Prostate gland (tissue), 2 donors: ENCODE measurements around the gene SH3GLB2. TPM values are rescaled to one million over a fixed set of nuclear protein-coding genes. Genes with fewer than 3 reads are reported as not detected.
"Not testable (repeated sequence)": the region's sequence is repeated elsewhere in the genome, so short reads cannot be mapped to it uniquely, and the experiment has no call there.

ENCODE experiments used
- DNase-seq: peaks from one replicate; pipeline ENCODE4 v3.0.0-alpha.2; 2019; ENCODE audit warnings: low spot score
- H3K27ac ChIP-seq, 2 donors: fragments of 200-600 bp; sonication (generic); 2 replicates each; pipeline ENCODE4 v1.5.1; 2017 to 2019
- H3K27me3 ChIP-seq: fragments of 200-600 bp; sonication (generic); replicated peaks from 2 replicates; pipeline ENCODE4 v1.5.1; 2019; ENCODE audit not compliant: insufficient read depth
- H3K36me3 ChIP-seq, 2 donors: fragments of 200-600 bp; sonication (generic); 1 replicate in 1 of 2; 2 replicates in 1 of 2; pipeline versions ENCODE4 v1.5.1 to v1.8.1; 2017 to 2019
- H3K4me1 ChIP-seq: fragments of 200-600 bp; sonication (generic); replicated peaks from 2 replicates; pipeline ENCODE4 v1.5.1; 2019
- H3K4me3 ChIP-seq, 2 donors: fragments of 200-600 bp; sonication (generic); 2 replicates each; pipeline ENCODE4 v1.5.1; 2017 to 2019
- H3K9me3 ChIP-seq: fragments of 200-600 bp; sonication (generic); 2 replicates; pipeline ENCODE4 v1.5.1; 2017
- CTCF ChIP-seq, 4 experiments: fragments of 200-600 bp in 2 of 4; fragments of 450-650 bp in 2 of 4; sonication (generic) in 2 of 4; IDR thresholded peaks; 1 replicate in 3 of 4; 2 replicates in 1 of 4; pipeline ENCODE4 v1.5.1; 2016 to 2019; ENCODE audit warnings: antibody characterized with exemption in 4 of 4, mild to moderate bottlenecking in 2 of 4, moderate library complexity in 2 of 4
- POLR2A ChIP-seq: fragments of 450-650 bp; IDR thresholded peaks from one replicate; pipeline ENCODE4 v1.6.1; 2016; ENCODE audit warnings: antibody characterized with exemption, mild to moderate bottlenecking
- POLR2AphosphoS5 ChIP-seq: sonication (generic); formaldehyde crosslinking; IDR thresholded peaks from one replicate; pipeline ENCODE4 v1.6.1; 2017; ENCODE audit warnings: antibody characterized with exemption
- WGBS: methylation state at CpG from one replicate; pipeline ENCODE4 v1.1.5; 2018; 5-methylcytosine and 5-hydroxymethylcytosine counted together
- intact Hi-C: fragments of 100-400 bp; cut with DNase I; formaldehyde crosslinking; loops from one replicate; pipeline ENCODE4 v1.14.2; 2022
- total RNA-seq, 2 donors: library from RNA; depleted of rRNA; stranded (reverse); fragments of >200 nt; gene quantifications; one replicate each; pipeline ENCODE4 v1.1.0, GENCODE V29; 2016

SH3GLB2 gene
- total RNA-seq, 2 donors from 2014 or later, result 113 to 178 TPM

GRCh38 chr9:129036923-129037766 is 9.0 kb upstream of the SH3GLB2 start:
- Histone ChIP-seq H3K9me3 (no peaks in the 10 kb centered on the region), H3K36me3 (peaks cover 4 to 7% of the 10 kb centered on the region in 2 donors), H3K4me1 (peaks cover 11% of the 10 kb centered on the region), H3K27me3 (no peaks in the 10 kb centered on the region), H3K27ac (peak overlapping the region; percentile 67 to 77), H3K4me3 (peak overlapping the region; percentile 81 to 96)
- intact Hi-C loops, result loop anchor here (1.0 kb wide), 1 partner anchor 9 kb away; the partner anchor contains the start of gene SH3GLB2
- TF ChIP-seq CTCF (IDR thresholded peaks at IDR 0.05) (no peak), POLR2A (no peak), POLR2AphosphoS5 (no peak)
- no peak for DNase-seq
- 6% methylated on average over 32 of the region's 32 CpGs for WGBS

- DNase-seq, result peak; percentile 99
- peak within 1 kb of the TSS; percentile 72 to 77 for H3K27ac ChIP-seq
- intact Hi-C loops, result loop anchor here (1.0 kb wide), 1 partner anchor 8 kb away; the partner anchor contains the start of gene SH3GLB2
- H3K27me3 ChIP-seq, result no peaks in the 10 kb centered on the region
- WGBS, result under 1% methylated on average over 49 of the region's 49 CpGs
- peaks cover 11% of the 10 kb centered on the region for H3K4me1 ChIP-seq
- H3K9me3 ChIP-seq, result no peaks in the 10 kb centered on the region
- peak within 1 kb of the TSS; percentile 81 to 96 for H3K4me3 ChIP-seq
- TF ChIP-seq POLR2A, result peak; percentile 96
- peak in 3 of 4 experiments; percentile 6 to 46 (median 39) for TF ChIP-seq CTCF (IDR thresholded peaks at IDR 0.05)
- peak; percentile 99 for TF ChIP-seq POLR2AphosphoS5
- no peaks in the 10 kb centered on the region for H3K36me3 ChIP-seq
These were observed 8.3 kb upstream of the SH3GLB2 start, which contains the start of gene MIGA2 for GRCh38 chr9:129036241-129036922. Gene MIGA2 (plus strand): TSS chr9:129036626. CDS start chr9:129040595, 3,969 bp downstream.

- H3K27me3 ChIP-seq, DNase-seq, H3K9me3 ChIP-seq, H3K36me3 ChIP-seq: not testable (repeated sequence)
- peak overlapping the region; percentile 81 to 96 for H3K4me3 ChIP-seq
- H3K27ac ChIP-seq, result peak overlapping the region; percentile 72 to 77
- WGBS, result 45% methylated on average over 13 of the region's 13 CpGs
- peaks cover 11% of the 10 kb centered on the region for H3K4me1 ChIP-seq
- intact Hi-C loops, result loop anchor here (1.0 kb wide), 1 partner anchor 8 kb away; the partner anchor contains the start of gene SH3GLB2
These were observed 7.7 kb upstream of the SH3GLB2 start for GRCh38 chr9:129035838-129036237.

- intact Hi-C loops, result no loop called here
- TF ChIP-seq POLR2AphosphoS5 (no peak), CTCF (IDR thresholded peaks at IDR 0.05) (no peak), POLR2A (no peak)
- WGBS, result 90% methylated on average over 8 of the region's 8 CpGs
- Histone ChIP-seq H3K4me1 (peaks cover 10% of the 10 kb centered on the region), H3K27me3 (no peaks in the 10 kb centered on the region), H3K36me3 (no peaks in the 10 kb centered on the region), H3K9me3 (no peaks in the 10 kb centered on the region), H3K27ac (no peak overlapping the region), H3K4me3 (no peak overlapping the region)
- no peak for DNase-seq
These were observed 5.1 kb upstream of the SH3GLB2 start for GRCh38 chr9:129033216-129033615.

GRCh38 chr9:129032541-129033159 is 4.5 kb upstream of the SH3GLB2 start:
- intact Hi-C loops, result no loop called here
- no peak for DNase-seq
- H3K4me1 ChIP-seq, result peaks cover 5% of the 10 kb centered on the region
- H3K4me3 ChIP-seq, result no peak overlapping the region
- H3K36me3 ChIP-seq, result no peaks in the 10 kb centered on the region
- no peak overlapping the region for H3K27ac ChIP-seq
- no peaks in the 10 kb centered on the region for H3K9me3 ChIP-seq
- H3K27me3 ChIP-seq, result no peaks in the 10 kb centered on the region
- 89% methylated on average over 12 of the region's 12 CpGs for WGBS
- TF ChIP-seq CTCF (IDR thresholded peaks at IDR 0.05) (no peak), POLR2A (no peak), POLR2AphosphoS5 (no peak)
